HG02981 (cell line): ENCODE data around the gene CADM1.

Source experiments
- ATAC-seq: cut with Tn5 transposase; IDR thresholded peaks from one replicate; pipeline ENCODE4 v1.9.1; 2021; ENCODE audit warnings: mild to moderate bottlenecking, moderate library complexity; ENCODE audit not compliant: unreplicated experiment

CADM1 gene

GRCh38 chr11:115363426-115363825 is 140.8 kb downstream of the CADM1 start:
- no peak for ATAC-seq

GRCh38 chr11:115362997-115363396 is 141.2 kb downstream of the CADM1 start:
- ATAC-seq, result no peak

- ATAC-seq, result no peak
Observed at GRCh38 chr11:115361025-115361424, 143.2 kb downstream of the CADM1 start.

GRCh38 chr11:115360186-115360824 is 143.9 kb downstream of the CADM1 start:
- no peak for ATAC-seq

GRCh38 chr11:115357066-115357465 is 147.1 kb downstream of the CADM1 start:
- no peak for ATAC-seq

- no peak for ATAC-seq
Observed at GRCh38 chr11:115352805-115353485, 151.3 kb downstream of the CADM1 start.

- no peak for ATAC-seq
Observed at GRCh38 chr11:115349335-115350017, 154.7 kb downstream of the CADM1 start.

- no peak for ATAC-seq
Observed at GRCh38 chr11:115348416-115348815, 155.8 kb downstream of the CADM1 start.

GRCh38 chr11:115347106-115347505 is 157.1 kb downstream of the CADM1 start:
- no peak for ATAC-seq

- no peak for ATAC-seq
Observed at GRCh38 chr11:115345840-115346239, 158.4 kb downstream of the CADM1 start.

- no peak for ATAC-seq
Observed at GRCh38 chr11:115345361-115345760, 158.9 kb downstream of the CADM1 start.

GRCh38 chr11:115344846-115345245 is 159.4 kb downstream of the CADM1 start:
- no peak for ATAC-seq

- no peak for ATAC-seq
Observed at GRCh38 chr11:115342142-115342541, 162.1 kb downstream of the CADM1 start.

GRCh38 chr11:115340874-115341273 is 163.3 kb downstream of the CADM1 start:
- ATAC-seq, result no peak

- ATAC-seq, result no peak
Observed at GRCh38 chr11:115338476-115338875, 165.7 kb downstream of the CADM1 start.

- no peak for ATAC-seq
Observed at GRCh38 chr11:115334932-115335788, 169.1 kb downstream of the CADM1 start.

GRCh38 chr11:115333949-115334348 is 170.3 kb downstream of the CADM1 start:
- no peak for ATAC-seq

GRCh38 chr11:115333121-115333520 is 171.1 kb downstream of the CADM1 start:
- no peak for ATAC-seq

GRCh38 chr11:115330684-115331482 is 173.3 kb downstream of the CADM1 start:
- no peak for ATAC-seq

- ATAC-seq, result no peak
Observed at GRCh38 chr11:115326526-115326925, 177.7 kb downstream of the CADM1 start.
